HG03097 (cell line): ENCODE data around the gene TCF7L2.

Experiments
- ATAC-seq: cut with Tn5 transposase; IDR thresholded peaks from one replicate; pipeline ENCODE4 v1.9.1; 2021; ENCODE audit not compliant: unreplicated experiment, low FRiP score

TCF7L2 gene

DNA sequence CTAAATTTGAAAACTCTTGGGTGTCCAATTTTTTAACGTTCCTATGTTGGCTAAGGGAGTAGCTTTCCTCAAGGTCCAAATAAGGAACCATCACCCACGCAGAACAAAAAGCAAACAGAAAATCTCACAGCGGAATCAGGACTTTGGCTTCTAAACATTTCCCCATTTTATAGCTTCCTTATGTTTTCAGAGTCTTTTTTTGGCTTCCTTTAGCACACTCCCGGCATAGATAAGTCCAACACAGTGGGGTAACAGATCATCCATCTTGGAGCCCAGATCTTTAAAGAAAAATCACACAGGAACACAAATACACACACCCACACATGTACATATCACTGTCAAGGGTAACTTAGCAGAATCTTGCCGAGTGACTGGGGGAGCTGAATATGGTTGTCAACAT lies 4.2 kb upstream of the TCF7L2 start:
- ATAC-seq: no peak

GRCh38 chr10:112946649-112947048 lies 3.4 kb upstream of the TCF7L2 start:
- ATAC-seq: no peak

GRCh38 chr10:112948196-112948595 lies 1.9 kb upstream of the TCF7L2 start:
- ATAC-seq: no peak

DNA sequence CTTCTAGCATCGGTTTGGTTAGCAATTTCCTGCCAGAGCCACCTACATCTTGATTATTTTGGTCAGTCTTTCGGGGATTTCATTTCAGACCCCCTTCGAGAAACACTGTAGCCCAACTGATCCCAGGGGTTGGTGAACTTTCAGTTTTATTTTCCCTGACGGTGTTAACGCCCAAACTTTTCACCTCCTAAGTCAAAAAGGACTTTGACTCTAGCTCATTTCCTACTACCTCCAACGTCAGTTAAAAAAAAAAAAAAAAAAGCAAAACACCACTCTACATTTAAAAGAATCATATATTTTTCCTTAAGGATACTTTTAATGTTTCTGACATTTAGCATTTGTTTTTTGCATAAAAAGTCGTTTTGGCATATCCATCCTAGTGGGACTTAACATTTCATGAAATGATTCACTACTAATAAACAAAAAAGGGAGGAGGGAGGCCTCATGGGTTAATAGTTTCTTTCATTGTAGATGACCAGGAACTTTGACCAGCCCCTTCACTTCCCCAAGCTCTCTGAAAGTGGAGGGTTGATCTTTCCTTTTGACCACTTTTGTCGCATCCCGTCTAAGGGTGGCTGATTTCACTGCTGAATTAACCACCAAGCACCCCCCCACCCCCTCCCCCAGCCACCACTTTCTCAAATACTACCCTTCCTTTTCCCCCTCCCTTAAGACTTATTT lies 764 bp upstream of the TCF7L2 start:
- no peak for ATAC-seq

DNA sequence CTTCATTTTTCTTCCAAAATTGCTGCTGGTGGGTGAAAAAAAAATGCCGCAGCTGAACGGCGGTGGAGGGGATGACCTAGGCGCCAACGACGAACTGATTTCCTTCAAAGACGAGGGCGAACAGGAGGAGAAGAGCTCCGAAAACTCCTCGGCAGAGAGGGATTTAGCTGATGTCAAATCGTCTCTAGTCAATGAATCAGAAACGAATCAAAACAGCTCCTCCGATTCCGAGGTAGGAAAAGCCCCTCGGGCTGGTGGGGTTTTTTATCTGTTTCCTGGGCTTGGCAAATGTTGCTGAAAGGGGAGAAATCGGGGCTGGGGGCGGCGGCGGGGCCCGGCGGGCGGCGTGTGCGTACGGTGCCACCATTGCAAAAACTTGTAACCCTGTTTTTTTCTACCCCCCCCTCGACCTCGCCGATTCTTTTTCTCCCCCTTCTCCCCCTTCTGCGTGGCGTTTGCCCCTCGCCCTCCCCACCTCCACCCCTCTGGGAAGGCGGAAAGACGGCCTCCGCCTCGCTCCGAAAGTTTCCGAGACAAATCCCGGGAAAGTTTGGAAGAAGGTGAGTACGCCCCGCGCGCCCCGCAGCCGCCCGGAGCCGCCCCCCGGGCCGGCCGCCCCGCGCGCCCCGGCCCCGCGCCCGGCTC lies 789 bp downstream of the TCF7L2 start:
- no peak for ATAC-seq

- ATAC-seq: no peak
Observed at GRCh38 chr10:112951359-112952281, 1.6 kb downstream of the TCF7L2 start.

DNA sequence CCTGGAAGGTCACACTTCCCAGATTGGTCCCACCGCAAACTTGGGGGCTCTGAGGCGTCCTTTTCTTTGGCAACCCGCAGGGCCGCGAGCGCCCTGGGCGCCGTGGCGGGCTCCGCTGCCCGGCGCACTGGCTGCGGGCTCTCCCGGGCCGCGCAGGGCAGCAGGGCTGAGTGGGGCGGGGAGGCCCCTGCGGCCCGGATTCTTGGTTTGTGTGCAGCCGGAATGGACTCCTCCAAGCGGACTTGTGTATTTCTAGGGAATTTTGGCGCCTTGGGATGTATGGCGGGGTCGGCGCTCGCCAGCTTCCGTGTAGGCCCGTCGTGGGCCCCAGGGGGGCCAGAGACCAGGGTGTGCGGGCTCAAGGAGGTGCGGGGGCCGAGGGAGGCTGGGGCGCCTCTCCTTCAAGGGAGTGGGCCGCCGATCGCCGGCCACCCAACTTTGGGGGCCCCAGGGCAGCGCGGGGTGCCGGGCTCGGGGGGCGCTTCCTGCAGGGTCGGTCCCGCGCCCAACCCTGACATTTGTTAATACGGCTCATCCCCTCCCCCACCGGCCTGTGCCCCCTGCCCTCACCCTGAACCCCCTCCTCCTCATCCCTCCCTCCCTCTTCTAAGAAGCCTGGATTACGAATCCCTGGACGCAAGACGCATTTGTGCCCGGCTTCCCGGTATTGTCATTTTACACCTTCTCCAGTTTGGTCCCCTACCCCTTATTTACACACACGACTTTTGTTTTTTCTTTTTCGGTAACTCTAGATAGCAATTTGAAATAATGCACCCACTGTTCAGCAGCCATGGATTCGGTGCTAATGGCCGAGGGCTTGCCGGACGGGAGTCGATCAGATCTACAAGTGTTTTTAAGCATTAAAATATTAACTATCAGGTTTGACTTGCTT lies 2.5 kb downstream of the TCF7L2 start:
- ATAC-seq: no peak

- no peak for ATAC-seq
Observed at GRCh38 chr10:112953174-112954159, 3.4 kb downstream of the TCF7L2 start.

DNA sequence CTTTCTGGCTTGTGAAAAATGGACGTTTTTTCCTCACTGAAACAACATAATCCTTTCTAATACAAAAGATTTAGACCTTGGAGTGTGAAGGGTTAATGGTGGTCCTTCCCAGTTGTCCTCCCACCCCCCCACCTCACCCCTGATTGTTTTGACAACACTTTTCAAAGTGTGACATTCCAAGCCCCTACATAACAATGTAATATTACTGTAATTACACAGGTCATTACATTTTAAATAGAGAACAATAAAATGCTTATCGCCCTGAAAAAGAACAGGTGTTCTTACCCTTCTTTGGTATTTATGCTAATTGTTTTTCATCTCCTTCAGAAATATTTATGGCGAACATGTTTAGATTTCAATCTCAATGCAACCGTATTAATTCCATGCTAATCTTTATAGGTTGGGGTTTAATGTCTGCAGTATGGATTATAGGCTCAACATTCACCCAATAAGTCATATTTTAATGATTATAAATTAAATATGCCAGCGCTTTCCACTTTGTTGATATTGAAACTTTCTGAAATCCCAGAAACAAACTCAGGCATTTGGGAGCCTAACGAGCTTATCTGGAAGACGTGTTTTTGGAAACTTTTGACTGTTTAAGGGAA lies 5.0 kb downstream of the TCF7L2 start:
- ATAC-seq: no peak

DNA sequence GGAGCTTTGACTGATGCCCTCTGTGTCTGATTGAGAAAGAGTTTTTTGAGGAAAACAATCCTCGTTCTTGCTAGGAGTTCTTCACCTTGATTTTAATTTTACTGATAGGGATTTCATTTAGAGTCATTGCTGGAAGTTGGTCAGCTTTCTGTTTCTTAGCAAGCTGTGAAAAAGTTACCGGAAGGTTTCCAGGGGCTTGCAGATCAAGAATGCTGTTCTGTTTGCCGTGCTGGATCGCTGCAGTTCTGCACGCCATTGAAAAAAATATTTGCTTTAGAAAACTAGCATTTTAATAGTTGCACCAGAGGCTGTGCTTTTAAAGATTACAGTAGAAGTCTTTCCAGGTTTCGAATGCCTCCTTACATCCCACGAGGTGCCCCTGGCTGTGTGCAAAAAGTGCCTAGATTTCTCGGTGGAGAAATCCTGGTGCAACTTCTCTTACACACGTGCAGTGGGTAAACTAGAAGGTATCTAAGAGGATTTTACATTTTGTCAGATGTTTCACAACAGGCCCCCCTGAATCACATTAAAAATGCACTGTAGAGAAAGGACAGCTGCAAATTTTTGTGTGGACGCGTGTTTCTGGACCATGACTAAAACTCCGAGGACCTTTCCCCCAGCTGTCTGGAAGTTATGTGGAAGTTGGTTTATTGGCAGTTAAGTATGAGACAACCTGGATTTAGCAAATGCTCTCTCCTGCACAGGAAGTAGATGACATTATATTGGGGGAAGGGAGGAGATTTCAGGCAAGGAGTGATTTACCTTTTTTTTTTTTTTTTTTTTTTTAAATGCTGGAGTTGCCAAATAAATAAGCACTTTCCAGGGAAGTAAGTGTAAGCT lies 5.8 kb downstream of the TCF7L2 start:
- ATAC-seq: no peak

DNA sequence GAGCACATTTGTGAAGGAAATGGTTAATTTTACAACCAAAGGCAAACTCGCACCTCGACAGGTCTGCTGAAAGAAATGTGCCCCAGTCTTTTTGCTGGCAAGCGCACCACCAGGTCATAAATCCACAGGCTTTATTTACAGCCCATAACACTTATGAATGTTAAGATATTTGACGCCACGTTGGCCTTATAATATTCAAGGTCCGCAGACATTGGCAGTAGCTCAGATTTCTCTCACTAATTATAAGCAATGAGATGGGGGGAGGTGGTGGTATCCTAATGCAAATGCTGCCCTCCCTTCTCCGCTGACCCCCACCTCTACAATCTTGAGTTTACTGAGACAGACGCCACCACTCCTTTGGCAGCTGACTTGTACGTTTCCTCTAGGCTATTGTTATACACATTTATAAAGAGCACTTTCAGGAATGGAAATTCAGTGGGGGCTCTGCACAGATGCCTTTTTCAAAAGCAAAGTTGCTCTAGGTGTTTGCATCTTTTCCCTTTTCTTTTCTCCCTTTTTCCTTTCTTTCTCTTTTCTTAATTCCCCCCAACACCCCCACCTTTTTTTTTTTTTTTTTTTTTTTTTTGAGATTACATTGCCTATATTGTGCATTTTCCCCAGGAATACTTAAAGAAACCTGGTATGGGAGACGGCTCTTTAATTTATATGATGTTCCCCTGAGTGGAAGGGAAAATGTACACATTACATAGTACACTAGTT lies 6.7 kb downstream of the TCF7L2 start:
- ATAC-seq: no peak

DNA sequence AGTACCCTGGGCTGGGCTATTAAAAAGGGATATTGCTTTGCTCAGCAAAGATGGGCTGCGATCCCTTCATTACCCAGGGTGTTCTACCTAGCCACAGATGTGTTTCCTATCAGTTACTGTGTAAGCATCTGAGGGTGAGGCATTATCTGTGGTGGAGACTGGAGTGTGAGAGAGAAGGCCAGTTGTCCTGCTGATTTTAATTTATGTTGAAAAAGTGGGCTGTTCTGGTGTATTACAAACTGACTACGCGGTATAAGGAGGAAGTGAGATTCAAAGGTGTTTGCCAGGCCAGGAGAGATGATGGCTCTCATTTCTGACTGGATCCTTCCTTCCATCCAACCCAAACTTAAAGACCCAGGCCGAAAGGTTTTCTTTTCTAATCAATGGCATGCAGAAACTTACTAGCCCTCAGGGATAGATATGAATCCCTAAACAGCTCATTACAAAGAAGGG lies 7.6 kb downstream of the TCF7L2 start:
- no peak for ATAC-seq

DNA sequence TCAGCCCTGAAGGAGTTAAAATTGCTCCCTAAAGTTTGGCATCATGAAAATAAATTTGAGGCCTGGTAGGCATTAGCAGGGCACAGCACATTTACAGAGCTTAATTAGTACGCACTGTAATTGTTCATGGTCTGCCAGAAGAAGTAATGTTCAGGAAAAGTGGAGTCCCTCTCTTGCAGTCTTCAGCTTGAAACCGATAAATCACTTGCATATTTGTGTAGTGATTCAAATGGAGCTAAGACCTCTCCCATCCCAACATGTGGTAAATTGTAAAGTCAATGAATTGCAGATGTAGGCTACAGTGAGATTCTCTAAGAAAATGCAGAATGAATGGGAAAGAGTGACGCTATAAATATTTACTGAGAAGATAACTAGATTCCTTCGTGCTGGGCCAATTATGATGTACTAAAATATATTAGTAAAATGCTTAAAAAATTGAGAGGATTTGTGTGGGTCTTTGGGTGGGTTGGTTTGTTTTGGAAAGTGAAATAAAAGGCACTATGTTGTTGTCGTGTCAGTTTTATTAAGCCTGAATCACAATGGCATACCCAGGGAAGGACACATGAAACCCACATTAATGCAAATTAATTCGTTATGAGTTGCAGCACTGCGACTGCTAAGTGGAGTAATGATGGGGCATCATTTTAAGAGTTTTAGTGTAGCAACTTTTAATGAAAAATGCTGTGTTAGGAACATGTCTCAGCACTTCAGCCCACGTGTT lies 8.4 kb downstream of the TCF7L2 start:
- no peak for ATAC-seq

GRCh38 chr10:112959207-112959838 lies 9.3 kb downstream of the TCF7L2 start:
- ATAC-seq: no peak

DNA sequence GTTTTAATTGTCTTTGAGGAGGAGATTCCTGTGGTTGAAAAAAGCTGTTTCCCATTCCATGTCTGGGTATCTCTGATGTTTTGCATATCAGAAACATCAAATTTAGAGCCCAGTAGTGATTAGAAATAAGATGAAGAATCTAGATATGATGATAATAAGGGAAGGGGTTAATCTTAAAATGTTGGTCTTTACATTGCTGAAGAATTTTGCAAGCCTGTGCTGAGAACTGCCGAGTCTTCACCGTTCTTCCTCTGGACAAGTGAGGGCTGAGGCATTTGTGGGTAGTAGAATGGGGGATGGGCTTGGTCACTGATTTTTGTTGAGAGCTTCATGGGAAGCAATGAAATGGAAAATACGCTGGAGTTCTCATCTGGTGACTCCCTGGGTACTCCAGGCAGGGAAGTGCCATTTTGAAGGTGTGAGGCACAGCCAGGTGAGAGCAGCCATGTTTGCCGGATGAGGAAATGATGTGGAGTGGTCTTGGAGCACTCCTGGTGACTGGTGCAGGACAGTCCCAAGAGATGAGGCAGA lies 10.2 kb downstream of the TCF7L2 start:
- no peak for ATAC-seq

- ATAC-seq: no peak
Observed at GRCh38 chr10:112961609-112962008, 11.6 kb downstream of the TCF7L2 start.
